GM12872 (cell line): Measurements from ENCODE around the gene CYP19A1.

ENCODE experiments used
- TF ChIP-seq, protein P1 (sequence below): IDR thresholded peaks from 3 replicates; pipeline ENCODE4 v1.5.1; 2011; ENCODE audit warnings: low read depth, mild to moderate bottlenecking, low read length, moderate library complexity; ENCODE audit not compliant: insufficient read depth

Gene CYP19A1

DNA sequence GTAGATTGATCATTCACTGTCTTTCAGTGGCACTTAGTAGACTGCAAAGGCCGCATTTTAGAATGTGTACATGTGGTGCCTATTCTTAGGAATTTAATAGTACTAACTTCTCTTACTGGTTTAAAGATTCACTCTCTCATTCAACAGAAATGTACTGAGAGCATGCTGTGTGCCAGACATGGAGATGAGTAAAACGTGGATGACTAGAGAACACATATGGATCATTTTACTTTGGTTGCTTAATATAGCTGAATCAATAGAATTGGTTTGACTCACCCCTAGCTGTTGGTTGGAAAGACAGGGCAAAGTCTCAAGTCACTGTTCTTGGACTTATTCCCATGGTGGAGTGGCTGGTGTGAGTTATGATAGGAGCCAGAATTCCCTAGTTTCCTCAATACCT lies 134.6 kb downstream of the CYP19A1 start:
- TF ChIP-seq, protein P1, sequence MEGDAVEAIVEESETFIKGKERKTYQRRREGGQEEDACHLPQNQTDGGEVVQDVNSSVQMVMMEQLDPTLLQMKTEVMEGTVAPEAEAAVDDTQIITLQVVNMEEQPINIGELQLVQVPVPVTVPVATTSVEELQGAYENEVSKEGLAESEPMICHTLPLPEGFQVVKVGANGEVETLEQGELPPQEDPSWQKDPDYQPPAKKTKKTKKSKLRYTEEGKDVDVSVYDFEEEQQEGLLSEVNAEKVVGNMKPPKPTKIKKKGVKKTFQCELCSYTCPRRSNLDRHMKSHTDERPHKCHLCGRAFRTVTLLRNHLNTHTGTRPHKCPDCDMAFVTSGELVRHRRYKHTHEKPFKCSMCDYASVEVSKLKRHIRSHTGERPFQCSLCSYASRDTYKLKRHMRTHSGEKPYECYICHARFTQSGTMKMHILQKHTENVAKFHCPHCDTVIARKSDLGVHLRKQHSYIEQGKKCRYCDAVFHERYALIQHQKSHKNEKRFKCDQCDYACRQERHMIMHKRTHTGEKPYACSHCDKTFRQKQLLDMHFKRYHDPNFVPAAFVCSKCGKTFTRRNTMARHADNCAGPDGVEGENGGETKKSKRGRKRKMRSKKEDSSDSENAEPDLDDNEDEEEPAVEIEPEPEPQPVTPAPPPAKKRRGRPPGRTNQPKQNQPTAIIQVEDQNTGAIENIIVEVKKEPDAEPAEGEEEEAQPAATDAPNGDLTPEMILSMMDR = no peak

DNA sequence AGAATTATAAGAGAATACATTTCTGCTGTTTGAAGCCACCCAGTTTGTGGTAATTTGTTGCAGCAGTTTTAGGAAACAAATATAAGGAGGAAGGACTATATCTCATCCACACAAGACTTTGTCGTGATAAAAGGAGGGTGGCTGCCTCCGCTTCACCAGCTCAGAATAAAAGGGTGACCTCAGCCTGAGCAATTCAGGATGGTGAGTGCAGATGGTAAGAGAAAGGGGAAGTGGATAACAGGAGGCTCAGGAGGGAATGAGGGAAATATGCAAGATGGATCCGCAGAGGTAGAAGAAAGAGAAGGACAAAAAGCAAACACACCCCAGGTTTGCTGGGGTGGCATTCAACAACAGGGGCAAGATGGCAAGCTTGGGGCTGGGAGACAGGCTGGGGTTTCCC lies 135.6 kb downstream of the CYP19A1 start:
- TF ChIP-seq, protein P1 = no peak

DNA sequence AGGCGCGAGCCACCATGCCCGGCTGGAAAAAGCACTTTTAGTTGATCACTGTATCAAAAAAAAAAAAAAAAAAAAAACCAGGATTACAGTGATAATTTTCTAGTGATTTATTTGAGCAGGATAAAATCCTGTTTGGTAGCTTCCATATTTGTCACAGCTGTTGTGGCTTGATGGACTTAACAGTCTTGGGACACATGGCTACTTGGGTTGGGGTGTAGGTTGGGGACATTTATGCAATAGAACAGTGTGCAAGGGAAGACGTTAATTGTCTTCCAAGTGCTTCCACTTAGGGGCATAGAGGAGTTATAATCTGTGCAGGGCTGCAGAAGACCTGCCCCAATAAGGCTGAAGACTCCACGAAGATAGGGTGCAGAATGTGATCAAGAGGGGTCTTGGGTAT lies 136.8 kb downstream of the CYP19A1 start:
- TF ChIP-seq, protein P1 = no peak

DNA sequence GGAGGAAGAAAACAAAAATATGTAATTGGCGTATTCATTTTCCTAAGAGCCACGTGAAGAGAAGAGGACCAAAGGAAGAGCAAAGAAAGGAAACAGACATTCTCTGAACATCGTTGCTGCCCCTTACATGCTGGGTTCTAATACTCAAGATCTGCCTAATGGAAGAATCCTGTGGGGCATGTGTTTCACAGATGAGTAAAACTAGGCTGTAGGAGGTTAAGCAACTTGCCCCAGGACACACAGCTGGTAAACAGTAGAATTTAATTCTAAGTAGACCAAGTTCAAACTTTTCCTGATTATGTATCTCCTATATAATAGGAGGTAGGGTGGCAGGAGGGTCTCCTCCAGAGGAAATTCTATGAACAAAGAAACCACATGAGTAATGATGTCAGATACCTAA lies 137.6 kb downstream of the CYP19A1 start:
- TF ChIP-seq, protein P1 = no peak

DNA sequence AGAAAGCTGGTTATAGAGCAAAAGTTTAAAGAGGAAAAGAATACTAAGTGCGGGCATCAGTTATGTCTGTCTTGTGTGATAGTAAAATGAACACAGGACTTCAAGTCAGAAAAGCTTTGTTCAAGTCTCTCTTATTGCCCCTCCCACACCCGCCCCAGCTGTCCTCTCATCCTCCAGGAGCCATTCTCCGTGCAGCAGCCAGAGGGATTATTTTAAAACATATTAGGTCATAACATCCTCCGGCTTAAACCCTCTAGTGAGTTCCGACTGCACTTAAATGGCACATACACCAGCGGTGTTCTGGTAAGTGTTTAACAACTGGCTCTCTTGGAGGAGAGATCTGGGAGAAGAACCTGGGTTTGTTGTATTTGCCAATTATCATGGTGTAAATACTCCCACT lies 138.9 kb downstream of the CYP19A1 start:
- TF ChIP-seq, protein P1 = no peak

DNA sequence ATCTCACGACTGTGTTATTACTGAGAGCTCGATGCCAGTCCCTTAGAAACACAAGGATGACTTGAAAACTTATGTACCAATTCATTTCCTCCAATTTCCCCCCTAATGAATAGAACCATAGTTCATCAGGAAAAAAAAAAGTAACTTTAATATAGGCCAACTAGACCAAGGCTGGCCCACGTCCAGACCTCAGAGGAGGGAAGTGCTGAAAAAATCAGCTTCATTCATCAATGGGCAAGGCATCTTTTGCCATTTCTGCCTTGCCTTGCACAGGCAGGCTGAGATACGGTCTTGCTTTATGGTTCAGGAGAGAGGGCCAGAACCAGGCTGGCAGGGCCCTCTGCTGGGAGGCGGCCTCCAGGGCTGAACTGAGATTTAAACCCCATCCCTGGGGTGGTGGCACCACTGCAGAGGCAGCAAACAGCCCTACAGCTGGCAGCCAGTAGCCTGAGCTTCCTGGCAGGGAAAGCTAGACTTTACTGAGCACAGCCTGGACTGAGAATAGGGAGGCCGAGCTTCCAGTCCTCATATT lies 139.6 kb downstream of the CYP19A1 start:
- TF ChIP-seq, protein P1 = no peak

DNA sequence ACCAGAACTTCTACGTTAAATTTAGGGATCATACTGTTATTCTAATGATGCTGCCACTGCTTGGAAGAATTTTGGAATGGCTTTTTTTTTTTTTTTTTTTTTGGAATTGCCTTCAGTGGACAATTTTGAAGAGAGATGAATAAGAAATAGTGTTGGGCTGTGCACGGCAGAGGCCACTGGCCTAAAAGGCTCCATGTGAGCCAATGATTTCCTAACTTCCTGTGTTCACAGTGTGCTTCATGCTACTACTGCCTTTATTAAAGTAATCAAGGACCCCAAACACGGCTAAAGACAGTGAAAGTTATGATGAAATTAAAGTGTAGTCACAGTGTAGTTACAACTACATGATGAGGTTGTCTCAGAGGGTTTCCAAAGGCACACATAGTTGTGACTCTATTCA lies 142.9 kb downstream of the CYP19A1 start:
- TF ChIP-seq, protein P1 = no peak
